ENCODE data around the gene PSENEN. TPM values are rescaled to one million over a fixed set of nuclear protein-coding genes. Genes with fewer than 3 reads are reported as not detected.

PSENEN gene
- total RNA-seq, 1 experiment from 2014 or later, result 70.2 TPM

- no peaks in the 10 kb centered on the region for H3K9me3 Mint-ChIP-seq (ENCODE audit: unreplicated experiment)
- no peak for TF ChIP-seq CTCF (IDR thresholded peaks at IDR 0.05; ENCODE audit: insufficient read depth in 1 of 2, low read depth in 1 of 2, low read length in 1 of 2, severe bottlenecking in 1 of 2, unreplicated experiment in 1 of 2)
- no peaks in the 10 kb centered on the region for H3K27me3 ChIP-seq (replicated peaks; ENCODE audit: control insufficient read depth, insufficient read depth, low read length)
- no peaks in the 10 kb centered on the region for H3K9me3 ChIP-seq
- BruUV-seq (replicated peaks), result no TSS peak
- CTCF ChIA-PET, result no interaction called here
- H3K4me1 ChIP-seq, result no peaks in the 10 kb centered on the region
- intact Hi-C loops (cut with micrococcal nuclease; ENCODE audit: unreplicated experiment), result no loop called here
- no peak overlapping the region for H3K27ac Mint-ChIP-seq (ENCODE audit: unreplicated experiment)
- no peak overlapping the region for H3K4me3 ChIP-seq (ENCODE audit: low read depth, low read length)
- no peaks in the 10 kb centered on the region for H3K36me3 Mint-ChIP-seq (ENCODE audit: insufficient read depth, unreplicated experiment)
- no peaks in the 10 kb centered on the region for H3K27me3 Mint-ChIP-seq (ENCODE audit: insufficient read depth, unreplicated experiment)
- H3K4me1 Mint-ChIP-seq (ENCODE audit: low read depth, unreplicated experiment), result peaks cover 8% of the 10 kb centered on the region
- no peak overlapping the region for H3K4me3 Mint-ChIP-seq (ENCODE audit: unreplicated experiment)
- no peak for DNase-seq
- no peaks in the 10 kb centered on the region for H3K36me3 ChIP-seq (ENCODE audit: control insufficient read depth, insufficient read depth, low read length)
- POLR2A ChIA-PET, result no interaction called here
Observed at GRCh38 chr19:35787227-35787799, 41.9 kb downstream of the PSENEN start.

DNA sequence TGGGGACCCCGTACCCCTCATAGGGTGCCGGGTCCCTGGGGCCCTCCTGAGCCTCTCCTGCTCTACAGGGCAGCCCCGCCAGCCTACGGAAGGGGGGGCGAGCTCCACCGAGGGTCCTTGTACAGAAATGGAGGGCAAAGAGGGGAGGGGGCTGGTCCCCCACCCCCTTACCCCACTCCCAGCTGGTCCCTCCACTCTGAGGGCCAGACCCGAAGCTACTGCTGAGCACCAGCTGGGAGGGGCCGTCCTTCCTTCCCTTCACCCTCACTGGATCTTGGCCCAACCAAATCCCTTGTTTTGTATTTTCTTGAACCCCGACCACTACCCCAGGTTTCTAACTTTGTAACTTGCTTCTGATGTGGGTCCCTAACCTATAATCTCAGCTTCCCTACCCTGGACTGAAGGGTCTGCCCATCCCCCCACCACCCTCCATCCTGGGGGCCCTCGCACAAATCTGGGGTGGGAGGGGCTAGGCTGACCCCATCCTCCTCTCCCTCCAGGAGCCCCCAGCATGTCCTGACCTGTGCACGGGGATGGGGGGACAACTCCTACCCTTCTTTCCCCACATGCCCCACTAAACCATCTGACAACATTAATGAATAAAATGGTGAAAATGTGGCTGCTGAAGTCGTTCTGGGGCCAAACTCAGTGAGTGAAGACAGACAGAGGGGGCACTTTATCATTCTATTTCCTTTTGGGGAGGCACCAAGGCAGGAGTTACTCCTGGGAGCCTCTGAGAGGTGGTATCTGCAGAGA lies 42.9 kb downstream of the PSENEN start:
- no peaks in the 10 kb centered on the region for H3K4me1 ChIP-seq
- H3K36me3 ChIP-seq (ENCODE audit: control insufficient read depth, insufficient read depth, low read length), result no peaks in the 10 kb centered on the region
- no peaks in the 10 kb centered on the region for H3K9me3 Mint-ChIP-seq (ENCODE audit: unreplicated experiment)
- H3K4me3 ChIP-seq (ENCODE audit: low read depth, low read length), result no peak overlapping the region
- DNase-seq, result no peak
- H3K27ac Mint-ChIP-seq (ENCODE audit: unreplicated experiment), result no peak overlapping the region
- ChIA-PET POLR2A (no interaction called here), CTCF (no interaction called here)
- intact Hi-C loops (cut with micrococcal nuclease; ENCODE audit: unreplicated experiment), result no loop called here
- H3K36me3 Mint-ChIP-seq (ENCODE audit: insufficient read depth, unreplicated experiment), result no peaks in the 10 kb centered on the region
- H3K4me1 Mint-ChIP-seq (ENCODE audit: low read depth, unreplicated experiment), result peaks cover 2% of the 10 kb centered on the region
- no peak for TF ChIP-seq CTCF (IDR thresholded peaks at IDR 0.05; ENCODE audit: insufficient read depth in 1 of 2, low read depth in 1 of 2, low read length in 1 of 2, severe bottlenecking in 1 of 2, unreplicated experiment in 1 of 2)
- no peaks in the 10 kb centered on the region for H3K9me3 ChIP-seq
- H3K4me3 Mint-ChIP-seq (ENCODE audit: unreplicated experiment), result no peak overlapping the region
- peaks cover 3% of the 10 kb centered on the region for H3K27me3 Mint-ChIP-seq (ENCODE audit: insufficient read depth, unreplicated experiment)
- BruUV-seq (replicated peaks), result no TSS peak
- no peaks in the 10 kb centered on the region for H3K27me3 ChIP-seq (replicated peaks; ENCODE audit: control insufficient read depth, insufficient read depth, low read length)

GRCh38 chr19:35789195-35789977 lies 43.9 kb downstream of the PSENEN start:
- H3K27me3 ChIP-seq (replicated peaks; ENCODE audit: control insufficient read depth, insufficient read depth, low read length), result no peaks in the 10 kb centered on the region
- no peaks in the 10 kb centered on the region for H3K9me3 ChIP-seq
- ChIA-PET POLR2A (interaction anchor here (0.6 kb wide), 1 partner anchor 1672 kb away, joined by 13 read pairs; no protein-coding TSS in a partner anchor), CTCF (no interaction called here)
- H3K36me3 Mint-ChIP-seq (ENCODE audit: insufficient read depth, unreplicated experiment), result peaks cover 5% of the 10 kb centered on the region
- TF ChIP-seq CTCF (IDR thresholded peaks at IDR 0.05; ENCODE audit: insufficient read depth in 1 of 2, low read depth in 1 of 2, low read length in 1 of 2, severe bottlenecking in 1 of 2, unreplicated experiment in 1 of 2), result no peak
- intact Hi-C loops (cut with micrococcal nuclease; ENCODE audit: unreplicated experiment), result no loop called here
- no peak for DNase-seq
- H3K4me3 ChIP-seq (ENCODE audit: low read depth, low read length), result no peak overlapping the region
- peaks cover 5% of the 10 kb centered on the region for H3K27me3 Mint-ChIP-seq (ENCODE audit: insufficient read depth, unreplicated experiment)
- no peaks in the 10 kb centered on the region for H3K9me3 Mint-ChIP-seq (ENCODE audit: unreplicated experiment)
- no peaks in the 10 kb centered on the region for H3K36me3 ChIP-seq (ENCODE audit: control insufficient read depth, insufficient read depth, low read length)
- H3K4me1 Mint-ChIP-seq (ENCODE audit: low read depth, unreplicated experiment), result no peaks in the 10 kb centered on the region
- H3K27ac Mint-ChIP-seq (ENCODE audit: unreplicated experiment), result no peak overlapping the region
- no peak overlapping the region for H3K4me3 Mint-ChIP-seq (ENCODE audit: unreplicated experiment)
- H3K4me1 ChIP-seq, result no peaks in the 10 kb centered on the region
- no TSS peak for BruUV-seq (replicated peaks)
